ENCODE data around the gene KCTD8.

Gene KCTD8

GRCh38 chr4:44448521-44449461 is at the start of gene KCTD8:
Gene KCTD8, minus strand, starts transcription at chr4:44448809.
- peak; percentile 89 for DNase-seq (ENCODE audit: low read depth, low spot score)
- in situ Hi-C loops (cut with HindIII; ENCODE audit: low sequenced_read_pairs), result no loop called here
- TF ChIP-seq CTCF (IDR thresholded peaks at IDR 0.05; ENCODE audit: low read depth, low read length), result peak; percentile 79
- peak within 1 kb of the TSS; percentile 51 for H3K4me3 ChIP-seq (ENCODE audit: low read depth, low read length)

DNA sequence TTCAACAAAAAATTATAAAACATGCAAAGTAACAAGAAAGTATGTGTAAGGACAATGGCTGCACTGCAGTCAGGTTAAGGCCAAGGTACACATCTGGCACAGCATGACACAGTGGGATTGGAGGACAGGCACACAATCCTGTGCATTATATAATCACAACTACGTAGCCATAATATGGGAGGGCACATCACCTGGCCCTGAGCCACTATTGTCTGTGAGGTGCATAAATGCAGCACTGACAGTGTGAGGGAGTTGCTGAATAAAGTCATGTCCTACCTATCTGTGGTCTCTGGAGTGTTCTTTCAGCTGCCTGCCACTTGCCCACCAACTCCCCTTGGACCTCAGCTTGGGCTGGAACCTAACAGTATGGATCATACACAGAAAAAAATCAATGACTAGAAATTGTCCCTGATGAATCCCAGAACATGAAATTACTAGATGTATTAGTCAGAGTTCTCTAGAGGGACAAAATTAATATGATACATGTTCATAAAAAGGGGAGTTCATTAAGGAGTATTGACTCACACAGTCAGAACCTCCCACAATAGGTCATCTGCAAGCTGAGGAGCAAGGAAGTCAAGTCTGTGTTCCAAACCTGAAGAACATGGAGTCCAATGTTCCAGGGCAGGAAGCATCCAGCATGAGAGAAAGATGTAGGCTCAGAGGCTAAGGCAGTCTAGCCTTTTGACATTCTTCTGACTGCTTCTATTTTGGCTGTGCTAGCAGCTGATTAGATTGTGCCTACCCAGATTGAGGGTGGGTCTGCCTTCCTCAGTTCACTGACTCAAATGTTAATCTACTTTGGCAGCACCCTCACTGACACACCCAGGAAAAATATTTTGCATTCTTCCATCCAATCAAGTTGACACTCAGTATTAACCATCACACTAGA is 46.4 kb upstream of the KCTD8 start:
- no peak for DNase-seq (ENCODE audit: low read depth, low spot score)
- in situ Hi-C loops (cut with HindIII; ENCODE audit: low sequenced_read_pairs), result no loop called here
- H3K4me3 ChIP-seq (ENCODE audit: low read depth, low read length), result no peak overlapping the region
- TF ChIP-seq CTCF (IDR thresholded peaks at IDR 0.05; ENCODE audit: low read depth, low read length), result no peak

DNA sequence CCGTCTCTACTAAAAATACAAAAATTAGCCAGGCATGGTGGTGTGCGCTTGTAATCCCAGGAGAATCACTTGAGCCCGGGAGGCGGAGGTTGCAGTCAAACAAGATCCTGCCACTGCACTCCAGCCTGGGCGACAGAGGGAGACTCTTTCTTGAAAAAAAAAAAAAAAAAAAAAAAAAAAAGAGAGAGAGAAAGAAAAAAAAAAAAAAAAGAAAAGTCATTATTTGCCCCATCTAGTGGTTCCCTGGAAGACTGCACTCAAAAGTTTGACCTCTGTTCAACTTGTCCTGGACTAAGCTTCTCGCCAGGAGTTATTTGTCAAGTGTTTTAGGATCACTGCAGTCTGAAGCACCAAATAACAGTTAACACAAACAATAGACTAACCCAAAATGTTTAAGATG is 45.3 kb upstream of the KCTD8 start:
- peak; percentile 12 for DNase-seq (ENCODE audit: low read depth, low spot score)
- in situ Hi-C loops (cut with HindIII; ENCODE audit: low sequenced_read_pairs), result no loop called here
- TF ChIP-seq CTCF (IDR thresholded peaks at IDR 0.05; ENCODE audit: low read depth, low read length), result peak; percentile 52
- H3K4me3 ChIP-seq (ENCODE audit: low read depth, low read length), result no peak overlapping the region

GRCh38 chr4:44487341-44487740 is 38.7 kb upstream of the KCTD8 start:
- H3K4me3 ChIP-seq (ENCODE audit: low read depth, low read length), result no peak overlapping the region
- no peak for TF ChIP-seq CTCF (IDR thresholded peaks at IDR 0.05; ENCODE audit: low read depth, low read length)
- no peak for DNase-seq (ENCODE audit: low read depth, low spot score)
- in situ Hi-C loops (cut with HindIII; ENCODE audit: low sequenced_read_pairs), result no loop called here

DNA sequence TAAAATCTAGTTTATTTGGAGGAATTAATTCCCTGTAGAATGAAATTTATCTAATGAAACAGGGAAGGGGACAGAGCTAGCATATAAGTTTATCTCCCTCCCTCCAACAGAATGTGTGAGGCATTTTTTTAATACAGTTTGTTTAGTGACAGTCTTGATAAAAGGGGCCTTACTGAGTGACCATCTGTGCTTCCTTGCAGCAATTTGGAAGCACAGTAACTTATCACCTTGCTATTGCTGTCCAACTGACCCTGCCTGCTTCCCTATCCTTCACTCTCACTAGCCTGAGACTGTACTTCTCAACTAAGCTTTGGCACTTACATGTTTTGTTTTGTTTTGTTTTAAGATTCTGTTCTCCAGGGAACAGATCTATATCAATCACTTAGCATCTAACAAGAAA is 31.1 kb upstream of the KCTD8 start:
- H3K4me3 ChIP-seq (ENCODE audit: low read depth, low read length), result no peak overlapping the region
- no peak for DNase-seq (ENCODE audit: low read depth, low spot score)
- no peak for TF ChIP-seq CTCF (IDR thresholded peaks at IDR 0.05; ENCODE audit: low read depth, low read length)
- in situ Hi-C loops (cut with HindIII; ENCODE audit: low sequenced_read_pairs), result no loop called here

DNA sequence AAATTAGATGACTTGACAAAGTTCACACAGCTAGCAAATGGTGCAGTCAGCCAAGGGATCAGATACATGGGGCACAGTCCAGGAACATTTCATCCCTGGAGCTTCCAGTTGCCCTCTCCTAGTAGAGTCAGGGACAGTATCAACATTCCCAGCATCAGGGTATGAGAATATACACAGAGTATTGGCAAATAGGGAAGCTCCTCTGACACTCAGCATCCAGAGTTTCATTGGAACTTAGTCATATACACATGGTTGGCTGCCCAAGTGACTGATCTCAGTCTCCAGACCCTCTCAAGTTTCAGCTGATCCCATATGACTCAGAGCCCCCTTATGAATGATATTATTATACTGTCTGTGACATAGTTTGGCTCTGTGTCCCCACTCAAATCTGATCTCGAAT is 13.7 kb upstream of the KCTD8 start:
- H3K4me3 ChIP-seq (ENCODE audit: low read depth, low read length), result no peak overlapping the region
- TF ChIP-seq CTCF (IDR thresholded peaks at IDR 0.05; ENCODE audit: low read depth, low read length), result no peak
- in situ Hi-C loops (cut with HindIII; ENCODE audit: low sequenced_read_pairs), result no loop called here
- DNase-seq (ENCODE audit: low read depth, low spot score), result no peak
